Measurements from ENCODE around the gene NOXO1.

- TF ChIP-seq CTCF (IDR thresholded peaks at IDR 0.05; ENCODE audit: poor library complexity, severe bottlenecking): no peak
- TF ChIP-seq EZH2 (IDR thresholded peaks at IDR 0.05; ENCODE audit: borderline replicate concordance, insufficient read depth, low read length, poor library complexity, severe bottlenecking): no peak
- TF ChIP-seq TAF1 (IDR thresholded peaks at IDR 0.05; ENCODE audit: low read depth): no peak
- TF ChIP-seq RAD21 (conservative IDR thresholded peaks at IDR 0.05): no peak
These were observed 9.9 kb upstream of the NOXO1 start for GRCh38 chr16:1991135-1991551.

Measured in neural cell (in vitro differentiated cells).